IMR-90 (cell line): Measurements from ENCODE around the gene CAMKMT. TPM values are rescaled to one million over a fixed set of nuclear protein-coding genes. Genes with fewer than 3 reads are reported as not detected.

ENCODE experiments used
- ATAC-seq: fragments of 200-7000 bp; cut with Tn5 transposase; 2 replicates; pipeline ENCODE4 v1.9.1; 2020; ENCODE audit warnings: low read depth, mild to moderate bottlenecking, moderate library complexity
- BruUV-seq: library from RNA; stranded (reverse); fragments of 400-500 nt; replicated peaks from 2 replicates; lab custom pipeline; 2021; lab: Mats Ljungman, UMichigan
- CTCF ChIA-PET: fragments of 300-600 bp; formaldehyde crosslinking; extraction: SDS; loops from one replicate; lab custom pipeline; 2021; ENCODE audit warnings: antibody characterized with exemption; lab: Yijun Ruan, JAX
- POLR2A ChIA-PET: fragments of 300-600 bp; sonication (Branson Sonifier 250); formaldehyde crosslinking; loops from one replicate; lab custom pipeline; 2022; ENCODE audit warnings: antibody characterized with exemption; ENCODE audit not compliant: unreplicated experiment; lab: Charles Lee
- DNase-seq: peaks from one replicate; pipeline ENCODE4 v3.0.0; 2013
- H2AFZ ChIP-seq: replicated peaks from 2 replicates; pipeline ENCODE3; 2013; ENCODE audit warnings: low read length, mild to moderate bottlenecking; ENCODE audit not compliant: poor library complexity
- H2AK5ac ChIP-seq: 2 replicates; pipeline ENCODE4 v1.6.1; 2013; ENCODE audit warnings: low read depth, low read length, inconsistent platforms
- H2AK9ac ChIP-seq: replicated peaks from 2 replicates; pipeline ENCODE3; 2013; ENCODE audit warnings: mild to moderate bottlenecking, low read depth, low read length, moderate library complexity; ENCODE audit not compliant: poor library complexity
- H2BK120ac ChIP-seq: 2 replicates; pipeline ENCODE4 v1.6.1; 2013; ENCODE audit warnings: low read depth, low read length, inconsistent platforms
- H2BK15ac ChIP-seq: 3 replicates; pipeline ENCODE4 v1.6.1; 2013; ENCODE audit warnings: low read depth, low read length, inconsistent platforms
- H2BK20ac ChIP-seq: 2 replicates; pipeline ENCODE4 v1.6.1; 2013; ENCODE audit warnings: low read depth, mild to moderate bottlenecking, inconsistent platforms, low read length, moderate library complexity
- H2BK5ac ChIP-seq: 2 replicates; pipeline ENCODE4 v1.6.1; 2013; ENCODE audit warnings: mild to moderate bottlenecking, low read depth, low read length, inconsistent platforms; ENCODE audit not compliant: poor library complexity, severe bottlenecking
- H3K14ac ChIP-seq: replicated peaks from 2 replicates; pipeline ENCODE4 v1.6.1; 2013; ENCODE audit warnings: low read depth, low read length, inconsistent platforms
- H3K18ac ChIP-seq: 2 replicates; pipeline ENCODE4 v1.6.1; 2013; ENCODE audit warnings: low read depth, low read length, control low read depth
- H3K23ac ChIP-seq: 2 replicates; pipeline ENCODE4 v1.6.1; 2013; ENCODE audit warnings: low read depth, low read length, inconsistent platforms
- H3K27ac ChIP-seq: 2 replicates; pipeline ENCODE4 v1.5.1; 2013; ENCODE audit warnings: mild to moderate bottlenecking, control low read depth, low read length; ENCODE audit not compliant: insufficient read depth
- H3K27me3 ChIP-seq: 2 replicates; pipeline ENCODE4 v1.6.1; 2013; ENCODE audit warnings: low read length; ENCODE audit not compliant: control insufficient read depth, insufficient read depth
- H3K36me3 ChIP-seq: 2 replicates; pipeline ENCODE4 v1.6.1; 2013; ENCODE audit warnings: low read length, mixed read lengths; ENCODE audit not compliant: control insufficient read depth, insufficient read depth
- H3K4ac ChIP-seq: 2 replicates; pipeline ENCODE4 v1.6.1; 2013; ENCODE audit warnings: low read depth, low read length, inconsistent platforms
- H3K4me1 ChIP-seq: 2 replicates; pipeline ENCODE4 v1.6.1; 2013; ENCODE audit warnings: low read length, mixed read lengths; ENCODE audit not compliant: control insufficient read depth, insufficient read depth
- H3K4me2 ChIP-seq: 2 replicates; pipeline ENCODE4 v1.6.1; 2013; ENCODE audit warnings: low read depth, mild to moderate bottlenecking, control low read depth, low read length, moderate library complexity
- H3K4me3 ChIP-seq: 2 replicates; pipeline ENCODE4 v1.5.1; 2013; ENCODE audit warnings: low read depth, mild to moderate bottlenecking, control low read depth, low read length, moderate library complexity; ENCODE audit not compliant: insufficient read depth
- H3K56ac ChIP-seq: 2 replicates; pipeline ENCODE4 v1.6.1; 2013; ENCODE audit warnings: low read length, inconsistent platforms; ENCODE audit not compliant: insufficient read depth; ENCODE audit errors: extremely low read depth
- H3K79me1 ChIP-seq, 2 experiments: 2 replicates each; pipeline ENCODE4 v1.6.1; 2013; ENCODE audit warnings: low read length in 2 of 2, inconsistent platforms in 1 of 2, low read depth in 1 of 2
- H3K9ac ChIP-seq: 2 replicates; pipeline ENCODE4 v1.6.1; 2013; ENCODE audit warnings: low read depth, low read length, control low read depth
- H3K9me1 ChIP-seq: 2 replicates; pipeline ENCODE4 v1.6.1; 2013; ENCODE audit warnings: low read length, inconsistent platforms; ENCODE audit not compliant: insufficient read depth
- H3K9me3 ChIP-seq: 2 replicates; pipeline ENCODE4 v1.6.1; 2013; ENCODE audit warnings: low read length; ENCODE audit not compliant: control insufficient read depth, insufficient read depth
- H4K20me1 ChIP-seq: 2 replicates; pipeline ENCODE4 v1.6.1; 2013; ENCODE audit warnings: low read length, inconsistent platforms; ENCODE audit not compliant: insufficient read depth
- H4K5ac ChIP-seq: 2 replicates; pipeline ENCODE4 v1.6.1; 2013; ENCODE audit warnings: mild to moderate bottlenecking, low read depth, low read length, control low read depth
- H4K8ac ChIP-seq, 2 experiments: 2 replicates each; pipeline ENCODE4 v1.6.1; 2013; ENCODE audit warnings: low read depth in 2 of 2, low read length in 2 of 2, control low read depth in 1 of 2, inconsistent platforms in 1 of 2
- H4K91ac ChIP-seq: 2 replicates; pipeline ENCODE4 v1.6.1; 2013; ENCODE audit warnings: low read depth, low read length, inconsistent platforms; ENCODE audit not compliant: insufficient read depth
- BHLHE40 ChIP-seq: fragments of 150-350 bp; IDR thresholded peaks from 2 replicates; pipeline ENCODE4 v1.6.1; 2016; ENCODE audit warnings: mild to moderate bottlenecking, low read depth, low read length
- CEBPB ChIP-seq: IDR thresholded peaks from 2 replicates; pipeline ENCODE4 v1.6.1; 2012; ENCODE audit warnings: low read depth, low read length, improper control_type of control experiment
- CHD1 ChIP-seq: IDR thresholded peaks from 2 replicates; pipeline ENCODE4 v1.6.1; 2012; ENCODE audit warnings: low read depth, low read length, improper control_type of control experiment
- FOS ChIP-seq: fragments of 150-350 bp; IDR thresholded peaks from 2 replicates; pipeline ENCODE4 v1.6.1; 2016; ENCODE audit warnings: low read depth, low read length
- MAFK ChIP-seq: IDR thresholded peaks from 2 replicates; pipeline ENCODE4 v1.6.1; 2012; ENCODE audit warnings: low read depth, low read length, improper control_type of control experiment
- MAZ ChIP-seq: IDR thresholded peaks from 2 replicates; pipeline ENCODE4 v1.6.1; 2012; ENCODE audit warnings: low read depth, mild to moderate bottlenecking, low read length, improper control_type of control experiment, moderate library complexity, borderline replicate concordance
- MXI1 ChIP-seq: IDR thresholded peaks from 2 replicates; pipeline ENCODE4 v1.6.1; 2012; ENCODE audit warnings: low read depth, mild to moderate bottlenecking, low read length, moderate library complexity, borderline replicate concordance
- NFE2L2 ChIP-seq: fragments of 150-350 bp; IDR thresholded peaks from 2 replicates; pipeline ENCODE4 v1.6.1; 2016; ENCODE audit warnings: low read depth, mild to moderate bottlenecking, low read length
- RAD21 ChIP-seq: IDR thresholded peaks from 2 replicates; pipeline ENCODE4 v1.6.1; 2012; ENCODE audit warnings: low read length, improper control_type of control experiment
- RFX5 ChIP-seq: IDR thresholded peaks from 2 replicates; pipeline ENCODE4 v1.8.0; 2012; ENCODE audit warnings: low read depth, mild to moderate bottlenecking, low read length, moderate library complexity
- SMC3 ChIP-seq: fragments of 150-350 bp; IDR thresholded peaks from 2 replicates; pipeline ENCODE4 v1.6.1; 2016; ENCODE audit warnings: low read depth, mild to moderate bottlenecking, antibody characterized with exemption, low read length, moderate library complexity
- WGBS, 2 experiments: methylation state at CpG; one replicate each; pipeline versions ENCODE4 v1.1.5 to v1.1.7; 2013; ENCODE audit warnings: missing lambda C conversion rate in 2 of 2; ENCODE audit not compliant: insufficient read length in 1 of 2; ENCODE audit errors: extremely low coverage in 2 of 2; 5-methylcytosine and 5-hydroxymethylcytosine counted together
- dilution Hi-C: fragments of 300-500 bp; cut with HindIII; formaldehyde crosslinking; loops from one replicate; pipeline ENCODE4 v1.14.3; 2018; ENCODE audit warnings: low sequenced_read_pairs; ENCODE audit not compliant: unreplicated experiment
- in situ Hi-C: fragments of 300-500 bp; cut with MboI; formaldehyde crosslinking; loops from 3 replicates; pipeline ENCODE4 v1.14.3; 2019; ENCODE audit warnings: low sequenced_read_pairs, inconsistent platforms, mixed read lengths
- intact Hi-C: fragments of 100-400 bp; cut with micrococcal nuclease; formaldehyde crosslinking; loops from 2 replicates; pipeline ENCODE4 v1.10.0; 2022
- polyA plus RNA-seq, 3 experiments: library from polyadenylated mRNA; depleted of rRNA; stranded (reverse); fragments of >200 nt; gene quantifications; 2 replicates each; pipeline ENCODE4 v1.2.3, GENCODE V29; 2012; ENCODE audit warnings: low replicate concordance in 1 of 3
- total RNA-seq: library from RNA; depleted of rRNA; stranded (reverse); fragments of >200 nt; gene quantifications from 2 replicates; pipeline ENCODE4 v1.2.3, GENCODE V29; 2012
- TF ChIP-seq, protein P1 (sequence below): fragments of 150-350 bp; IDR thresholded peaks from 2 replicates; pipeline ENCODE4 v1.6.1; 2017; ENCODE audit warnings: mild to moderate bottlenecking, antibody characterized with exemption, low read length, low read depth

Gene CAMKMT
- total and polyA plus RNA-seq, 2 of the 4 experiments (the other 2 are of a cell fraction) = 4.4 to 6.8 TPM

DNA sequence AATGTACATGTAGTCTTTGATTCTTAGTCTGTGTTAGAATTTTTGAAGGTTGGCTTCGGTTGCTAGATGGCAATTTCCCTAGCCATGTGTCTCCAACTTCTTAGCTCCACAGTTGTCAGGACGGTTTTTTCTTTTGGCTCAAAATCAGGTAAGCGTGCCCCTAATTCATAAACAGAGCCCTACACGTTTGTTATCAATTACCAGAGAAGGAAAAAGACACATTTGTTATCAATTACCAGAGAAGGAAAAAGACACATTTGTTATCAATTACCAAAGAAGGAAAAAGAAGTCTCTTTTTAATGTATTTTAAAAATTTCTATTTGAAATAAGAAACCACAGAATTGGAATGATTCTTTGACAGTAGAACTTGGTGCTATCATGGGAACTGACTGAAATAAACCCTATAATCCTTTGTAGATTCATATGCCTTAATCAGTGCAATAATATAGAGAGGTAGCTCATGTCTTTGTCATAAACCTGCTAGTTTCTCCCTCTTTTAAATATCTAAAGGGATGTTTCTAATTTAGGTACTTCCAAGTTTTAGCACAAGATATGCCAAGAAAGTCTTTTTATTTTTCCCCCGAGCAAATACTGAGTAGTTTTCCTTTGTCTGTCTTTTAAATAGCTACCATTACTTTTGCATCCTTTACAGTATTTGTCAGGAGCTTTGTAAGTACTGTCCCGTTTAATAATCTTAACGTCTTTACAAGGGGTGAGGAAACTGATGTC is 35.9 kb downstream of the CAMKMT start:
- in situ Hi-C loops = loop anchor here (10.0 kb wide), 1 partner anchor 557 kb away; no protein-coding TSS in a partner anchor
- Histone ChIP-seq H2AK9ac (no peak overlapping the region), H4K91ac (no peak overlapping the region), H3K9me3 (no peaks in the 10 kb centered on the region), H4K5ac (no peak overlapping the region), H2BK5ac (no peak overlapping the region), H2BK20ac (no peak overlapping the region), H2BK120ac (no peak overlapping the region), H3K4me3 (no peak overlapping the region), H3K27me3 (no peaks in the 10 kb centered on the region), H3K4ac (no peak overlapping the region), H3K14ac (no peak overlapping the region), H3K36me3 (no peaks in the 10 kb centered on the region), H2AK5ac (no peak overlapping the region), H3K79me1 (no peaks in the 10 kb centered on the region), H4K8ac (no peak overlapping the region), H3K4me1 (no peaks in the 10 kb centered on the region), H2BK15ac (no peak overlapping the region), H3K18ac (no peak overlapping the region), H3K27ac (no peak overlapping the region), H3K56ac (no peak overlapping the region), H3K4me2 (no peak overlapping the region), H4K20me1 (no peaks in the 10 kb centered on the region), H2AFZ (no peak overlapping the region), H3K23ac (no peak overlapping the region), H3K9me1 (no peaks in the 10 kb centered on the region), H3K9ac (no peak overlapping the region)
- intact Hi-C loops = no loop called here
- no peak for ATAC-seq
- BruUV-seq = no TSS peak
- WGBS, 2 experiments = no CpG with 5 or more reads among the region's 7 CpGs
- no peak for TF ChIP-seq RAD21
- TF ChIP-seq RFX5 = no peak
- TF ChIP-seq SMC3 = no peak
- no peak for TF ChIP-seq MXI1
- TF ChIP-seq BHLHE40 = no peak
- TF ChIP-seq CEBPB = no peak
- no peak for TF ChIP-seq MAFK
- TF ChIP-seq CHD1 = no peak
- TF ChIP-seq, protein P1, sequence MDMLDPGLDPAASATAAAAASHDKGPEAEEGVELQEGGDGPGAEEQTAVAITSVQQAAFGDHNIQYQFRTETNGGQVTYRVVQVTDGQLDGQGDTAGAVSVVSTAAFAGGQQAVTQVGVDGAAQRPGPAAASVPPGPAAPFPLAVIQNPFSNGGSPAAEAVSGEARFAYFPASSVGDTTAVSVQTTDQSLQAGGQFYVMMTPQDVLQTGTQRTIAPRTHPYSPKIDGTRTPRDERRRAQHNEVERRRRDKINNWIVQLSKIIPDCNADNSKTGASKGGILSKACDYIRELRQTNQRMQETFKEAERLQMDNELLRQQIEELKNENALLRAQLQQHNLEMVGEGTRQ = no peak
- no peak for TF ChIP-seq MAZ
- TF ChIP-seq NFE2L2 = no peak
- no peak for TF ChIP-seq FOS
- dilution Hi-C loops = no loop called here
- no peak for DNase-seq
- ChIA-PET CTCF (interaction anchor here (0.6 kb wide), 1 partner anchor 8 kb away, joined by 3 read pairs; no protein-coding TSS in a partner anchor), POLR2A (no interaction called here)
